ENCODE results near the gene KCNIP4. TPM values are rescaled to one million over a fixed set of nuclear protein-coding genes. Genes with fewer than 3 reads are reported as not detected.

Gene KCNIP4
- total RNA-seq, 2 experiments from 2014 or later = not detected

DNA sequence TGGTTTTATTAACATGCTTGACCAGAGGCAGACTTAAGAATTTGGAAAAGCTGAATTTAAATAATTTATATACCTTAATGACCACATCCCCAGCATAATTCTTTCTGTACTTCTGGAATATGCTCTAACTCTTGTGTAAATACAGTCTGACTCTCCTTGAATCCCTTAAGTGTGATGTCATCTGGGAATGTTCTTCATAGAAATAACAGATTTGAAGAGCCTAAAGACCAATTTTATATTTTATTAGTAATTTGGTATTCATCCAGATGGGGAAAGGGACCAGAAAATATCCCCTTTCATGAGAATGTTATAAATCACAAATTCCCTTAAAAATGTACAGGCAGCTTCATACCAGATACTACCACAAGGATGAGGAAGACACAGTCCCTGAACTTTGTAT lies 58.3 kb downstream of the KCNIP4 start:
- CTCF ChIA-PET = no interaction called here
- Mint-ChIP-seq H3K4me1 (no peaks in the 10 kb centered on the region), H3K36me3 (ENCODE audit: low read depth) (no peaks in the 10 kb centered on the region), H3K9me3 (no peaks in the 10 kb centered on the region), H3K27me3 (no peaks in the 10 kb centered on the region), H3K27ac (no peak overlapping the region), H3K4me3 (no peak overlapping the region)
- no peak for DNase-seq
- POLR2A ChIA-PET = no interaction called here

DNA sequence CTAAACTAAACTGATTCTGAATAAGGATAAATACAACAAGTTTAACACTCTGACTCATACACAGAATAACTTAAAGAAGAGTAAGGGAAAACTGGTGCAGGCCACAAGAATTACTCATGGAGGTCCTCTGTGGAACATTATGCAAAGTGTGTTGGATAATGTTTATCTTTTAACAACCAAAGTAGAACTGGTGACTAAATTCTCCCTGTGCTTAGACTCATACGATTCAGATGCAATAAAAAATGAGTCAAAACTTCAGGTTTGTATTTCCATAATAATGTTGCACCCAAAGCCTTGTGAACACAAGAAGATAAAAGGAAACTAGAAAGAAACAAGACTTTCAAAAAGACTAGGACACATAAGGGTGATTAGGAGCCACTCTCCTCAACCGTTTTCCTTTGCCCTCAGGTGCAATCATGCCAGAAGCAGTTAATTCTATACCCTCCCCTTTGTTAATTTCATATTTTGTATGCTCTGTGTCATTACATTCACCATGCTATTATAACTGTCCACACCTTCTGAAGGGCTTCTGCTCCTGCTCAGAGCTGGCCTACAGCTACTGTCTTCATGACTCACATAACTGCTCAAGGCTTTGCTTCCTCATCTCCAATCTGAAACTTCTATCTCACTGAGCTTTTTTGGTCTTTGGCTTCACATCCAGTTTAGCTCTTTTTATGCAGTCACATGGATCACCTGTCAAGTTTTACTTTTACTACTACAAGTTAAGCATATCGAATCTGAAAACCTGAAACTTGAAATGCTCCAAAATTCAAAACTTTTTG lies 60.2 kb downstream of the KCNIP4 start:
- no peak for DNase-seq
- Mint-ChIP-seq H3K9me3 (peaks cover 6% of the 10 kb centered on the region), H3K36me3 (ENCODE audit: low read depth) (no peaks in the 10 kb centered on the region), H3K4me1 (no peaks in the 10 kb centered on the region), H3K27me3 (no peaks in the 10 kb centered on the region), H3K4me3 (no peak overlapping the region), H3K27ac (no peak overlapping the region)
- POLR2A ChIA-PET = no interaction called here
- CTCF ChIA-PET = no interaction called here

DNA sequence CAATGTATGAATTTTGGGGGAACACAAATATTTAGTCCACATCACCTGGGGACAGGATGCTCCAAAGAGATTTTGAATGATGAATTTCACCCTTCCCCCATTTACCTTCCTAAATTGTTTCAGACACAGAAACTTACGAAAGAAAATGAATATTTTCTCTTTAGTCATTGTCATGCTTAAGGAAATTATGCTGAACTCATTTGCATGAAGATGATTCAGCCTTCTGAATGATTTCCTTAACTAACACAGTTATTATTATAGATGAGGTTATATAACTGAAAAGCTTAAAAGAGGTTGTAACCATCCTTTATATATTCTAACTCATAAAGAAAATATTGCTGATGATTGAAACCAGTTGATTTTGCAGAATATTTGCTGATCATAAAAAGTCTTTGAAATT lies 61.1 kb downstream of the KCNIP4 start:
- Mint-ChIP-seq H3K4me1 (no peaks in the 10 kb centered on the region), H3K36me3 (ENCODE audit: low read depth) (no peaks in the 10 kb centered on the region), H3K27me3 (no peaks in the 10 kb centered on the region), H3K9me3 (peaks cover 6% of the 10 kb centered on the region), H3K4me3 (no peak overlapping the region), H3K27ac (no peak overlapping the region)
- ChIA-PET POLR2A (no interaction called here), CTCF (no interaction called here)
- DNase-seq = no peak

DNA sequence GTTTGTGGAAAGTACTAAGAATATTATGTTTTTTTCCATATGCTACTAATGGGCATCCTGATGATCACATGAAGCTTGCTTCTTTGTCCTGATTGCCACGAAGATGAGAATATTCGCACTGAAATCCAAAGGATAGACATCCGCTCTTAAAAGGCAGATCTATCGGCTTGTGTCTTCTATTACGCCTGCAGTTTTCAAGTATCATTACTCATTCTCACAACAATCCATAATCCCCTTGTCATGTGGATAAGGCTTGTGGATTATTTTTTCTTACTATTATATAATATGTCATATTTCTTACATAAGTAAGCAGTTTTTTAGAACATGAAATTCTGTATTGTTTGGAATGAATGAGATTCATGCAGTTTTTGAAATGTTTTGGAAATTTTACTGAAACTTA lies 62.8 kb downstream of the KCNIP4 start:
- POLR2A ChIA-PET = no interaction called here
- no peak for DNase-seq
- no peaks in the 10 kb centered on the region for H3K27me3 Mint-ChIP-seq
- H3K4me3 Mint-ChIP-seq = no peak overlapping the region
- H3K27ac Mint-ChIP-seq = no peak overlapping the region
- H3K36me3 Mint-ChIP-seq (ENCODE audit: low read depth) = no peaks in the 10 kb centered on the region
- CTCF ChIA-PET = no interaction called here
- H3K4me1 Mint-ChIP-seq = no peaks in the 10 kb centered on the region
- peaks cover 11% of the 10 kb centered on the region for H3K9me3 Mint-ChIP-seq

DNA sequence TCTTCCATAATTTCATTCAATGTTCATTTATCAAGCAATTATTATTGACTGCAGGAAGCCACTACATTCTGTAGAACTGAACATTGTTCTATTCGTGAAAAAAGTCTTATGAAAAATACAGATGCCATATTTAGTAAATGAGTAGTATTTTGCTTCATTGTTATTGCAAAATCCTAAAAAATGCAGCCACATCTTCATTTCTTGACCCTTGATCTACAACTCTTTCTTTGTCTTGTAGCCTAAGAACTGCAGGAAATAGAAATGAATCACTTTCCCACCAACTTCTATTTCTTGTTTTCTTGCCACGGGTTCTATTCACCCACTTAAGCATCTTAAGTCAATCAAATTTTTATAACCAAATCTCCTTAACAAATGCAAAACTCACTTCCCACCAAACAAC lies 63.3 kb downstream of the KCNIP4 start:
- ChIA-PET POLR2A (no interaction called here), CTCF (no interaction called here)
- no peaks in the 10 kb centered on the region for H3K27me3 Mint-ChIP-seq
- H3K4me3 Mint-ChIP-seq = no peak overlapping the region
- no peak for DNase-seq
- no peaks in the 10 kb centered on the region for H3K36me3 Mint-ChIP-seq (ENCODE audit: low read depth)
- H3K9me3 Mint-ChIP-seq = peaks cover 11% of the 10 kb centered on the region
- H3K4me1 Mint-ChIP-seq = no peaks in the 10 kb centered on the region
- H3K27ac Mint-ChIP-seq = no peak overlapping the region

DNA sequence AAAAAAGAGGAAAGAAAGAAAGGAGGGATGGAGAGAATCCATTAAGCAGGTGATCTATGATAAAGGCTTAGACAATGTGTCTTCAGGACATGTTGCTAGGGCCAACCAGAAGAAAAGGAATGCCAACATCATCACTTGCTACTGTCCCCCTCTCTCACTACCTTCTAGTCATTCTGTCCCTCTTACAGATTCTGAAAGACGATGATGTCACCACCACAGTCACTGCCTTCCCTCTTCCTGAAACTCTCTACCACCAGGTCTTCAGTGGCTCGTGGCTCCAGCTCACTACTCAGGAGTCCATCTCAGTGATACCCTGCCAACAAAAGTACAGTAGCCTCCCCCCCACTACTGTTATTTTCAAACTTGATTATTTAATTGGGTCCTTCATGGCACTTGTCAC lies 64.0 kb downstream of the KCNIP4 start:
- POLR2A ChIA-PET = no interaction called here
- no peaks in the 10 kb centered on the region for H3K36me3 Mint-ChIP-seq (ENCODE audit: low read depth)
- no peak overlapping the region for H3K4me3 Mint-ChIP-seq
- H3K27ac Mint-ChIP-seq = no peak overlapping the region
- no peaks in the 10 kb centered on the region for H3K27me3 Mint-ChIP-seq
- no peak for DNase-seq
- H3K4me1 Mint-ChIP-seq = no peaks in the 10 kb centered on the region
- CTCF ChIA-PET = no interaction called here
- peaks cover 11% of the 10 kb centered on the region for H3K9me3 Mint-ChIP-seq

DNA sequence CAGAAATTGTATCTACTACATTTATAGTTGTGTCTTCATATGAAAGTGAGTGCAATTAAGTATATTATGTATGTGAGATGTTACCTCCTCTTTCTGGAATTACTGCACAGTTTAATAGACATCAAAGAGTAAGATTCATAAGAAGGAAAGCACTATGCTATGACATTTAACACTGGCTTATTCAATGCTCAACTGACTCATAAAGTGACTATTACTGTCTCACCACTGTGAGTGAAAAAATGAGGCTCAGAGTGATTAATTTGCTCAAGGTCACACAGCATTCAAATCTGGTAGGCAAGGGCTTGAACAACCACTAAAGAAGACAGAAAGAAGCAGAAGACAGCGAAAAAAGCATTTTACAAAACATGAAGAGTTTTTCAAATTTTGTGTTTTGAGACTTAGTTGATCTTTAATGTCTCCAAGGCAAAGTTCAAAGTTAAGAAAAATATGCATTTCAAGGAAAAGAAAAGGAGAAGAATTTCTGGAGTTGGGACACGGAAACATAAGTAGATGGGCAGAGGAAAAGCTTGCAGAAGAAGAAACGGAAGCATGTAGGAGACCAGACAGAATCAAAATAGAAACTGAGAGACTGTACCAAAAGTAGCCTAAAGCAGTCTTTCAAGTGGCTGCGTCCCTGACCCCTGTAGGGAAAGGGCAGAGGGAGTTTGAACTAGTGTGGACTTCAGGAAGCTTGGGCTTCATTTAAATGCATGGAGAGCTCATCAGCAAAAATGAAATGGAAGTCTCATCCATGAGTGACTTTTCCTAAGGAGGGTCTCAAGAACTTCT lies 66.3 kb downstream of the KCNIP4 start:
- H3K4me1 Mint-ChIP-seq = no peaks in the 10 kb centered on the region
- H3K27me3 Mint-ChIP-seq = no peaks in the 10 kb centered on the region
- H3K9me3 Mint-ChIP-seq = peaks cover 11% of the 10 kb centered on the region
- no peak overlapping the region for H3K4me3 Mint-ChIP-seq
- ChIA-PET CTCF (no interaction called here), POLR2A (no interaction called here)
- DNase-seq = no peak
- no peak overlapping the region for H3K27ac Mint-ChIP-seq
- no peaks in the 10 kb centered on the region for H3K36me3 Mint-ChIP-seq (ENCODE audit: low read depth)

DNA sequence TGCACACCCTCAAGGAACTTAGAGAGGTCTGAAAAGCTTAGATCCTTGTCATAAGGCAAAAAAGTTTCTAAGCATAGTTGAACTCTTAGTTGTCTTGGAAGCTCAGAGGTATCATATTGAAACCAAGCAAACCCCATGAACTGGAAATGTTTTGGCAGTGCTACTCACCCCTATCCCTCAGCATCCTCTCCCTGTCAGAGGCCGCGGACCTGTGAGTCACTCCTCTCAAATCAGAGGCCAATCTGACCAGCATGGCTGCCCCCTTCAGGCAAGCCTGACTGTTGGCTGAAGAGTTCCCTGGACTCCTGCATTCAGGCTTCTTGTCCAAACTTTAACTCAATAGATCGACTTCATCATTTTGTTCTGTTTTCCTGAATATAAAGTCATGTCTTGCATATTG lies 69.4 kb downstream of the KCNIP4 start:
- Mint-ChIP-seq H3K9me3 (peaks cover 5% of the 10 kb centered on the region), H3K27me3 (no peaks in the 10 kb centered on the region), H3K4me3 (no peak overlapping the region), H3K4me1 (no peaks in the 10 kb centered on the region), H3K27ac (no peak overlapping the region), H3K36me3 (ENCODE audit: low read depth) (no peaks in the 10 kb centered on the region)
- POLR2A ChIA-PET = no interaction called here
- CTCF ChIA-PET = no interaction called here
- DNase-seq = no peak

DNA sequence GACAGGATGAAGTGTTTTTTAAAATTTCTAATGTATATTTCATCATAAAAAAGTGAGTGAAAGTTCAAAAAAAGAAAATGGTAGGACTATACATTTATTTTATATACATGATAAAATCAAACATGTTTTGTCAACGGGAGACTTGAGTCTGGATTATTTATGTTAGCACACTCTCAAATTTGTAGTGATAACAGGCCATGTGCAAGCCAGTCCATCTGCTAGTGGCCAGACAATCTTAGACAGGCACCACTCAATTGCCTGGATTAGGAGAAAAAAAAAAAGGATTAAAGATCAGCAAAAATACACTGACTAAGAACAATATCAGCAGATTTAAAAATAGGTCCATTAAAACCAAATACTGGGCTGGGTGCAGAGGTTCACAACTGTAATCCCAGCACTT lies 71.9 kb downstream of the KCNIP4 start:
- Mint-ChIP-seq H3K27ac (no peak overlapping the region), H3K4me1 (no peaks in the 10 kb centered on the region), H3K4me3 (no peak overlapping the region), H3K36me3 (ENCODE audit: low read depth) (no peaks in the 10 kb centered on the region), H3K9me3 (peaks cover under 1% of the 10 kb centered on the region), H3K27me3 (no peaks in the 10 kb centered on the region)
- ChIA-PET CTCF (no interaction called here), POLR2A (no interaction called here)
- DNase-seq = no peak

DNA sequence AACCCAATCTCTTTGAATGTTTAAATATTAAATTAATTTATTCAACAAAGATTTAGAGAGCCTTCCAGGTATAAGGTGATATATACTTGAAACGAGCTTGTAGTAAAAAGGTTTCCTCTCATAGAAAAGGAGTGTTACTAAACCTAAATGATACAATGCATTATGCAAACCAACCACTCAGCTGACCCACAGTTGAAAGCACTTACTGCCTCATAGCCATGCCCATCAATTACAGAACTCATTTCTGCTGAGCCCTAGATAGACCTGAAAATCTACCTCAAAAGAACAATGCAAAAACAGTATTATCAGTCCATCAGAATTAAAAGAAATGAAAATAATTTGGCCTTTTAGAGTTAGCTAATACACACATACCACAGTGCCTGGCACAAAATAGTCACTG lies 75.4 kb downstream of the KCNIP4 start:
- H3K4me3 Mint-ChIP-seq = no peak overlapping the region
- no peak overlapping the region for H3K27ac Mint-ChIP-seq
- no peaks in the 10 kb centered on the region for H3K27me3 Mint-ChIP-seq
- ChIA-PET POLR2A (no interaction called here), CTCF (no interaction called here)
- no peaks in the 10 kb centered on the region for H3K9me3 Mint-ChIP-seq
- no peaks in the 10 kb centered on the region for H3K36me3 Mint-ChIP-seq (ENCODE audit: low read depth)
- H3K4me1 Mint-ChIP-seq = no peaks in the 10 kb centered on the region
- no peak for DNase-seq

DNA sequence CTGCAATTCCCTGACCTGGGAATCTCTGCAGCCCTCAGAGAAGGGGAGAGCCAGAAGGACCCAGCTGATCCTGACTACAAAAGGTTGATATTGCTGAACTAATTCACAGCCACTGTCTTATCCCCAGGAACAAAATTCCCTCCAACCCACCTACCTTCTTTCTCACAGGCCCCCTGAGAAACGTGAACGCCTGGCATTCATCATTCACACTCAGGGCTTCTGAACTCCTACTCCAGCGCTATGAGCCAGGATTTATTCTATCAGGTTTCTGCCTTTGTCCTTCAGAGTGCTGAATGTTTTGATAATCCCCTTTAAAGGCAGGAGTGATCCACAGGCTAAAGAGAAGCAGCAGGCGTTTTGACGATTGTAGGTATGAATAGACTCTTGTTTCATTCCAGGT lies 76.5 kb downstream of the KCNIP4 start:
- CTCF ChIA-PET = no interaction called here
- H3K4me3 Mint-ChIP-seq = no peak overlapping the region

DNA sequence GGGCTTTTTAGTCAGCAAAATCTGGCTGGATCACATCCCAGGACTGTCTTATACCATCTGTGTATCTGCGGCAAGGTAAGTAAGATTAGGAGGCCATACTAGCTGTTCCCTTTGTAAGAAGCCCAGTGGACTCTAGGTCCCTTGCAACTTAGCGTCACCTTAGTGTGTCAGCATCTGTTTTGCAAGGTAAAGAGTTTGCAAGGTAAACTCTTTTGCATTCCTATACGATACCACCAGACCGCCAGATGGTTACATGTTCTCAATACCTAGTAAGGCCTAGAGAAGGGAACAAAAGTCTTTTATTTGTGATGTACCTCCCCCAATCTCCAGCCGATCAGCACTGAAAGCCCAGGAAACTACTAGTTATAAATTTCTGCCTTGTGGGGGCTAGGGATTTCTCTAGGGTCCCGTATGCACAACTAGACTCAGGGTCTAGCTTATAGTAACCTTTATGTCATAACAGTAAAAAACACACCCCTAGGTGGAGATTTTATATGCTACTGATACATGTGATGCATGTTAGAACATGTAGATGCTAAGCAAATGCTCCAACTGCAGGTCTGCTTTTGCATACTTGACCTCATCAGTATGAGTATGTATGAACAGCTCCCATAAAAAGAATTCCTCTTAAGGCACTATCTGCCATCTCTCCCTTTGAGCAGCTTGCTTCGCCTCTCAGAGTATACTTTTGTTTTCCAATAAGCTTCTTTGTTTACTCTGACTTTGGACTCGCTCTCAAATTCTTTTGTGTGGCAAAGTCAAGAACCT lies 78.4 kb downstream of the KCNIP4 start:
- POLR2A ChIA-PET = no interaction called here
- no peak for DNase-seq
- Mint-ChIP-seq H3K27ac (no peak overlapping the region), H3K27me3 (no peaks in the 10 kb centered on the region), H3K4me3 (no peak overlapping the region), H3K4me1 (no peaks in the 10 kb centered on the region), H3K9me3 (no peaks in the 10 kb centered on the region), H3K36me3 (ENCODE audit: low read depth) (no peaks in the 10 kb centered on the region)
- CTCF ChIA-PET = no interaction called here

More for the DNA sequence above, 76.5 kb downstream of the KCNIP4 start:
- POLR2A ChIA-PET = no interaction called here
- Mint-ChIP-seq H3K27me3 (no peaks in the 10 kb centered on the region), H3K36me3 (ENCODE audit: low read depth) (no peaks in the 10 kb centered on the region), H3K4me1 (no peaks in the 10 kb centered on the region), H3K9me3 (no peaks in the 10 kb centered on the region), H3K27ac (no peak overlapping the region)
- no peak for DNase-seq

DNA sequence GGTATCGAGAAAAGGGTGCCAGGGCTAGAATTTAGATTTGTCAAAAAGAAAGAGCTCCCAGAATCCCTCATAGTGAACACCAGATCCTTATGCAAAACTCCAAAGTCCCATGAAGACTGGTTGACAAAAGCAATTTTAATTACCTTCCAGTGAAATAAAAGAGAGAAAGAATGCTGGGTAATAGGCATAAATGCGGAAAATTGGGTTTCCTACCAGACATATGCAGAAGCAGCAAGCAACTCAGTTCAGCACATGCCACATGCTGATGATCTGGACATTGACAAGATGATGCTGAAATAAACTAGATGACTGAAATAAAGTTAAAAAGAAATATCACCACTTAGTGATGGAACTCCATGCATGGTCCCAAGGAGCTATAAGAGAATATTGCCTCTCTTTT lies 83.9 kb downstream of the KCNIP4 start:
- CTCF ChIA-PET = no interaction called here
- no peak overlapping the region for H3K27ac Mint-ChIP-seq

More for the DNA sequence above, 83.9 kb downstream of the KCNIP4 start:
- H3K4me3 Mint-ChIP-seq = no peak overlapping the region
- no peaks in the 10 kb centered on the region for H3K4me1 Mint-ChIP-seq
- no peaks in the 10 kb centered on the region for H3K27me3 Mint-ChIP-seq
- no peak for DNase-seq
- POLR2A ChIA-PET = no interaction called here
- no peaks in the 10 kb centered on the region for H3K36me3 Mint-ChIP-seq (ENCODE audit: low read depth)
- H3K9me3 Mint-ChIP-seq = peaks cover 9% of the 10 kb centered on the region

Measured in activated CD4-positive, alpha-beta memory T cell treated with anti-CD3 and anti-CD28 coated beads, Interleukin-2, amount 10 ng/mL, durations not matched to agents 7 days and 5 days (primary cell).